ENCODE results near the gene CLTA.

DNA sequence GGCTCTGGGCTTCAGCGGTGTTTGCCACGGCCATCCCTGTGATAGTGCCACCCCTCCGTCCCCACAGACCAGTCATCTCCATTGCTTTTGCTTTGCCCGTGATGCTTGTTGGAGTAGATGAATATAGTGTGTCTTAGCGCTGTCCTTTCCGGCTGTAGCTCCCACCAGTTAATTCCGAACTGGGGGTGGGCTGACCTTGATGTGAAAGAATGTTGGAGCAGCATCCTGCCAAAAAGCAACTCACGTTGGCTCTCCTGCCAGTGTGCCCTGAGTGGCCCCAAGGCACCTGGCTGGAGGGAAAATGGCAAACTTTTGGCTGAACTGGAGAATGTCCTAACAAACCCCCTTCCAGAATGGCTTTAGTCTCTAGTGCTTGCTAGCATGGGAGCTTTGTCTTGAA lies 20.0 kb downstream of the CLTA start:
- TF ChIP-seq CTCF (IDR thresholded peaks at IDR 0.05) (no peak), EZH2 (IDR thresholded peaks at IDR 0.05) (no peak)
